Stomach (tissue), 4 donors: ENCODE data around the gene ATF3.

Source experiments
- CTCF ChIP-seq, 7 experiments: fragments of 450-650 bp in 4 of 7; fragments of 200-600 bp in 3 of 7; sonication (generic) in 3 of 7; IDR thresholded peaks; one replicate each; pipeline ENCODE4 v1.5.1; 2016 to 2019; ENCODE audit warnings: antibody characterized with exemption in 7 of 7, control low read depth in 2 of 7, mild to moderate bottlenecking in 1 of 7
- EP300 ChIP-seq: sonication (generic); formaldehyde crosslinking; IDR thresholded peaks from one replicate; pipeline ENCODE4 v1.6.1; 2017; ENCODE audit warnings: antibody characterized with exemption

DNA sequence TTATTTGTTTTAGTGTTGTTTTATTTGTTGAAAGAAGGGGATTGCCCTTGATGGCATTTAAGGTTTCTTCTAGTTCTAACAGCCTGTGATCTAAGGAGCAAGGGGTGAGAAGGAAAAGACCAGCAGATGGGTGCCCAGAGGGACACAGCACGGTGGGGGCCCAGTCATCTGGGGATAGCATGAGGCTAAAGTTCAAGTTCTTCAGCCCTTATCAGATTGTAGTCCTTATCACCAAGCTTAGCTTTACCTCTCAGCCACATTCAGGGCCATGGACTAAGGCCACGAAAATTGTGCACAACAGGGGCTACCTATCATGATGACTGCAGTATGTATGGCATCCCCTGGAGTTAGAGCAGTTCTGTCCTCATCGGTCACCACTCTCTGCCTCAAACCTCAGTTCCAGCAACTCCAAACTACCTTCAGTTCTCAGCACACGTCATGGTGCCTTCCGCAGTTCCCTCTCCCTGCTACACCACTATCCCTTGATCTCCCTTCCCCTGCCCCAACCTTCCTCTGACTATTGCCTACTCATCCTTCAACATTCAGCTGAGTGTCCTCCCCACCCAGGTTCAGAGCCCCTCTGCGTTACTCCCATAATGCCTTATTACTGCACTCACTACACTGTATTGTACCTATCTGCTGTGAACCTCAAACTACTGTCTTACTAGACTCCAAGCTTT lies 36.4 kb downstream of the ATF3 start:
- TF ChIP-seq CTCF (IDR thresholded peaks at IDR 0.05) (no peak), EP300 (no peak)
